GM13976 (cell line): Measurements from ENCODE around the gene CCDC85A.

Experiments
- DNase-seq: peaks from one replicate; pipeline ENCODE4 v3.0.0; 2012; ENCODE audit warnings: low spot score
- in situ Hi-C: fragments of 300-500 bp; cut with MboI; formaldehyde crosslinking; loops from one replicate; pipeline ENCODE4 v1.12.0; 2022; ENCODE audit warnings: low sequenced_read_pairs, mixed read lengths, inconsistent platforms; ENCODE audit not compliant: unreplicated experiment
- TF ChIP-seq, protein P1 (sequence below): IDR thresholded peaks from 2 replicates; pipeline ENCODE4 v1.5.1; 2012; ENCODE audit warnings: borderline replicate concordance, mild to moderate bottlenecking; ENCODE audit not compliant: insufficient read depth; ENCODE audit errors: extremely low read depth, missing control alignments, control extremely low read depth

Gene CCDC85A

DNA sequence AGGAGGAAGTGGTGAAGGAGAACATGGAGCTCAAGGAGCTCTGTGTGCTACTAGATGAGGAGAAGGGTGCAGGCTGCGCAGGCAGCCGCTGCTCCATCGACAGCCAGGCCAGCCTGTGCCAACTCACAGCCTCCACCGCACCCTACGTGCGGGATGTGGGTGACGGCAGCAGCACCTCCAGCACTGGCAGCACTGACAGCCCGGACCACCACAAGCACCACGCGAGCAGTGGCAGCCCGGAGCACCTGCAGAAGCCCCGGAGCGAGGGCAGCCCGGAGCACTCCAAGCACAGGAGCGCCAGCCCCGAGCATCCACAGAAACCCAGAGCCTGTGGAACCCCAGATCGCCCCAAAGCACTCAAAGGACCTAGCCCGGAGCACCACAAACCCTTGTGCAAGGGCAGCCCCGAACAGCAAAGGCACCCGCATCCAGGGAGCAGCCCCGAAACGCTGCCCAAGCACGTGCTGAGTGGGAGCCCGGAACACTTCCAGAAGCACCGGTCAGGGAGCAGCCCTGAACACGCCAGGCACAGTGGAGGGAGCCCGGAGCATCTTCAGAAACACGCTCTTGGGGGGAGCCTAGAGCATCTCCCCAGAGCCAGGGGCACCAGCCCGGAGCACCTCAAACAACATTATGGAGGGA, 9.0 kb downstream of the CCDC85A start:
- in situ Hi-C loops, result loop anchor here (25.0 kb wide), 1 partner anchor 1320 kb away; no protein-coding TSS in a partner anchor
- TF ChIP-seq, protein P1, sequence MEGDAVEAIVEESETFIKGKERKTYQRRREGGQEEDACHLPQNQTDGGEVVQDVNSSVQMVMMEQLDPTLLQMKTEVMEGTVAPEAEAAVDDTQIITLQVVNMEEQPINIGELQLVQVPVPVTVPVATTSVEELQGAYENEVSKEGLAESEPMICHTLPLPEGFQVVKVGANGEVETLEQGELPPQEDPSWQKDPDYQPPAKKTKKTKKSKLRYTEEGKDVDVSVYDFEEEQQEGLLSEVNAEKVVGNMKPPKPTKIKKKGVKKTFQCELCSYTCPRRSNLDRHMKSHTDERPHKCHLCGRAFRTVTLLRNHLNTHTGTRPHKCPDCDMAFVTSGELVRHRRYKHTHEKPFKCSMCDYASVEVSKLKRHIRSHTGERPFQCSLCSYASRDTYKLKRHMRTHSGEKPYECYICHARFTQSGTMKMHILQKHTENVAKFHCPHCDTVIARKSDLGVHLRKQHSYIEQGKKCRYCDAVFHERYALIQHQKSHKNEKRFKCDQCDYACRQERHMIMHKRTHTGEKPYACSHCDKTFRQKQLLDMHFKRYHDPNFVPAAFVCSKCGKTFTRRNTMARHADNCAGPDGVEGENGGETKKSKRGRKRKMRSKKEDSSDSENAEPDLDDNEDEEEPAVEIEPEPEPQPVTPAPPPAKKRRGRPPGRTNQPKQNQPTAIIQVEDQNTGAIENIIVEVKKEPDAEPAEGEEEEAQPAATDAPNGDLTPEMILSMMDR, result no peak

DNA sequence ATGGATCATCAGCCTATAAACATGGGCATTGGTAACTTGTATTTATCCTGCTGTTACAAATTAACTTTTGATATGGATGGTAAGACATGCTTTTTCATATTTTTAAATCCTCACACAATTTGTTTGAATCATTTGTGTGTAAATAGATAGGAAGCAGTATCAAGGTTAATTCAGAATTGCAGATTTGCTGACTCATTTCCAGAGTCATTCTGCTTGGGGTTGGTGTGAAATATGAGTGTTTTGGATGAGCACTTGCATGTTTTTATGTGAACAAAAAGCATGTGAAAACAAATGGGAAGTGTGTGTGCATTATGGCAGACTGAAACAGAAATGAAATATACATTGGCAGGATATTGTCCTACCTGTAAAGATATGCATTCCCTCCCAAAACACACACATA, 11.8 kb downstream of the CCDC85A start:
- in situ Hi-C loops, result loop anchor here (25.0 kb wide), 1 partner anchor 1317 kb away; no protein-coding TSS in a partner anchor

More for the DNA sequence above, 9.0 kb downstream of the CCDC85A start:
- DNase-seq, result no peak

DNA sequence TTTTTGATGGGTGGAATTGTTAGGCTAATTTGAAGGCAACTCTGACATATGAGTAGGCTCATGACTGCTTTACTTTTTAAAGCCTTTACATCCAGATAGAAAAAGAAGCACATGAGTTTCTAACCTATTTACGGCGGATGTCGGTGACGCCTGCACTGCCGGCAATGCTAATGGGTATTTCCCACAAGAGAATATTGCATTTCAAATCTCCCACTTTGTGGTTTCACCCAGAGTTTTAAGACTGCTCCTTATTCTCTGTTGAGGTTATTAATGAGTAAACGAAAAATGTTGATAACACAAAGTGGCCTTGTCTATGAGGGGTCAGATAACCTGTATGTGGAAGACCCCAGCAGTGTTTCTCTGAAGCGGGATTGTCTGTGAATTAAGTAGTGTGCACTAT, 14.0 kb downstream of the CCDC85A start:
- in situ Hi-C loops, result loop anchor here (25.0 kb wide), 1 partner anchor 1314 kb away; no protein-coding TSS in a partner anchor
- no peak for DNase-seq
- TF ChIP-seq, protein P1, result no peak

More for the DNA sequence above, 11.8 kb downstream of the CCDC85A start:
- DNase-seq, result no peak
- TF ChIP-seq, protein P1, result no peak

DNA sequence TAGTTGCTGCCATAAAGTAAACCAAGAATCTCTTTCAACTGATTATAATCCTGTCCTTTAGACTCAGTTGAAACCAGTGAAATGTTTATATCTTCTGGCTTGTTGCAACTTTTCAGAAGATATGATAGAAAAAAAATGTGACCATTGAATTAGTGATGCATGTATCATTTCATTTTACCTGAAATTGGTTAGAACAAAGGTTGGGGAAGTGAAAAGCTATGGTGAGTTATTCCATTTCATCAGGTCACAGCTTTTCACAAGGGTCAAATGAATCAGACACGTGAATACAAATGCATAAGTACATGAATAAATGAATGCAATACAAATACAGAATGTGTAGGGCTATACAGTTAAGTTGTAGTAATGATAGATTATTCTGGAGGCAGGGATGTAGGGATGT, 15.1 kb downstream of the CCDC85A start:
- TF ChIP-seq, protein P1, result no peak
- DNase-seq, result no peak
- in situ Hi-C loops, result loop anchor here (25.0 kb wide), 1 partner anchor 1313 kb away; no protein-coding TSS in a partner anchor

DNA sequence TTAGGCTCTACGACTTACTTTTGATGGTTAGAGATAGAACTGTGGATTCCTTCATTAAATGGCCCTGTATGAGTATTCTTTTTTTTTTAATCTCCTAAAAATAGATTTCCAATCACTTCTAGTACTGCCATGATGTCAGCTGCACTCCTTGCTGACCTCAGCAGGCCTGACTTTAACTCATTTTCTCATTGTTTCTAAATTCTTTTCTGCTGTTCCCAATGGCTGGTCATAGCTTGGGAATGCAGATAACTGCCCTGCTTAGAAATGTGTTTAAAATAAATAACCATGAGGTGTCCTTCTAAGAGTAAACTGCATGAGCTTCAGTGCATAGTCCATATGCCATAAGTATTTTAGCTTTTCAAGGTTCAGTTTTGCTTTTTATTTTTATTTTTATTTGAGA, 15.7 kb downstream of the CCDC85A start:
- TF ChIP-seq, protein P1, result no peak
- in situ Hi-C loops, result loop anchor here (25.0 kb wide), 1 partner anchor 1313 kb away; no protein-coding TSS in a partner anchor
- no peak for DNase-seq

DNA sequence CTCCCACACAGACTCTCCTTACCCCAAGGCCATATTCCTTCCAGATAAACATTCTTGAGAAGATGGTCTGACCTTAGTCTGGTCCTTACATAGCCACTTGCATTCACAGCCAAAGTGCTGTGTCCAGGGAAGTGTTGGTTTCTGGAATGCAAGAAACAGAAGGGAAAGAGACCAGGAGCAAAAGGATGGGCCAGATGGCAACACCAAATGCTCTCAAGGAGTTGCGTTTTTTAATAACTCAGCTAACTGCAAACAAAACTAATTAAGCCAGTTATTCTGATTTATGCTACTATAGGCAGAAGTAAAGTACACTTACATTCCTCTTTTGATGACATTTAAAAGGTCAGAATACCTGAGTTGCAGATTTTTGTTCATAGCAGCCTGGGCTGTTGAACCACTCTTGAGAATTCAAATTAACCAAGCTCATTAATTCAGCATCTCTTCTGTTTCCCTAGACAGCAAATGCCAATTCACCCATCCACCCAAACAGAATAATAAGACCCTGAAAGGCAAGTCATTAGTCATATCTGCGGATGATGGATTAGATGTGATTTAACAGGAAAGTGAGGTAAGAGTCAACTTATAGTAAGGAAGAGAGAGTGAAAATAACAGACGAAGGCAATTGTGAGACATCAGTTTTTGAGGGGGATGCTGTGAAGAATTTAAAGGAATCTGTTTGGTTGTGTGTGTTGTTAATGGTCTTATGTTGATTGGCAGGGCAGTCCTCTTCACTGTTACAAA, 18.8 kb downstream of the CCDC85A start:
- in situ Hi-C loops, result no loop called here
- no peak for DNase-seq
- TF ChIP-seq, protein P1, result no peak
